HCT116 (cell line): ENCODE measurements around the gene TRIM63. TPM values are rescaled to one million over a fixed set of nuclear protein-coding genes. Genes with fewer than 3 reads are reported as not detected.

Source experiments
- ATAC-seq: fragments of 200-7000 bp; cut with Tn5 transposase; 2 replicates; pipeline ENCODE4 v1.9.1; 2020; ENCODE audit warnings: mild to moderate bottlenecking, moderate library complexity
- BruUV-seq: library from RNA; stranded (reverse); fragments of 400-500 nt; replicated peaks from 2 replicates; lab custom pipeline; 2021; lab: Mats Ljungman, UMichigan
- CTCF ChIA-PET: fragments of 300-600 bp; sonication (Branson Sonifier 250); formaldehyde crosslinking; loops from one replicate; lab custom pipeline; 2021; ENCODE audit warnings: antibody characterized with exemption; lab: Charles Lee
- POLR2A ChIA-PET: fragments of 300-600, 350-600 bp; sonication (Branson Sonifier 250); formaldehyde crosslinking; loops from one replicate; lab custom pipeline; 2021; ENCODE audit warnings: antibody characterized with exemption; lab: Charles Lee
- RAD21 ChIA-PET, 2 experiments: fragments of 300-600 bp; sonication (Branson Sonifier 250); formaldehyde crosslinking; loops; one replicate each; lab custom pipeline; 2023; ENCODE audit warnings: low total read pairs in 2 of 2; ENCODE audit not compliant: uncharacterized antibody in 2 of 2, unreplicated experiment in 2 of 2, low non-redundant PET in 1 of 2; lab: Charles Lee
- DNase-seq: peaks from one replicate; pipeline ENCODE4 v3.0.0-alpha.2; 2010; ENCODE audit warnings: low read depth, low spot score
- H2AFZ ChIP-seq: fragments of 200-600 bp; shearing (Covaris generic), sonication (generic); 2 replicates; pipeline ENCODE4 v1.6.1; 2017; ENCODE audit warnings: low read depth, mixed run types, mixed read lengths, antibody characterized with exemption, low read length; ENCODE audit not compliant: poor library complexity, severe bottlenecking
- H3K27ac ChIP-seq: 2 replicates; pipeline ENCODE4 v1.5.1; 2012; ENCODE audit warnings: low read depth, low read length
- H3K27me3 ChIP-seq: fragments of 200-600 bp; sonication (generic); 2 replicates; pipeline ENCODE4 v1.6.1; 2016; ENCODE audit warnings: mixed run types, low read length, mixed read lengths; ENCODE audit not compliant: insufficient read depth
- H3K36me3 ChIP-seq, 2 experiments: fragments of 200-500 bp in 1 of 2; fragments of 200-600 bp in 1 of 2; sonication (Bioruptor generic) in 1 of 2; sonication (generic) in 1 of 2; 2 replicates each; pipeline versions ENCODE4 v1.5.1 to v1.6.1; 2014 to 2016; ENCODE audit warnings: low read length in 2 of 2, inconsistent platforms in 1 of 2, mixed read lengths in 1 of 2, mixed run types in 1 of 2; ENCODE audit not compliant: insufficient read depth in 2 of 2, control insufficient read depth in 1 of 2
- H3K4me1 ChIP-seq, 2 experiments: fragments of 200-600 bp in 1 of 2; sonication (generic) in 1 of 2; 2 replicates each; pipeline versions ENCODE4 v1.5.1 to v1.6.1; 2012 to 2017; ENCODE audit warnings: low read length in 2 of 2, inconsistent platforms in 1 of 2, mild to moderate bottlenecking in 1 of 2, mixed read lengths in 1 of 2, mixed run types in 1 of 2, moderate library complexity in 1 of 2; ENCODE audit not compliant: insufficient read depth in 2 of 2, control insufficient read depth in 1 of 2
- H3K4me2 ChIP-seq: fragments of 200-600 bp; sonication (generic); 2 replicates; pipeline ENCODE4 v1.6.1; 2017; ENCODE audit warnings: mixed run types, low read length, mixed read lengths
- H3K4me3 ChIP-seq, 2 experiments: fragments of 200-600 bp in 1 of 2; sonication (generic) in 1 of 2; replicated peaks in 1 of 2; 2 replicates each; pipeline ENCODE4 v1.5.1; 2011 to 2016; ENCODE audit warnings: low read length in 2 of 2, control low read depth in 1 of 2, low read depth in 1 of 2, mild to moderate bottlenecking in 1 of 2, mixed read lengths in 1 of 2, mixed run types in 1 of 2
- H3K79me2 ChIP-seq: fragments of 200-600 bp; sonication (generic); 2 replicates; pipeline ENCODE4 v1.6.1; 2017; ENCODE audit warnings: mild to moderate bottlenecking, mixed run types, low read length, moderate library complexity, mixed read lengths; ENCODE audit not compliant: insufficient read depth
- H3K9ac ChIP-seq: fragments of 200-600 bp; sonication (generic); 2 replicates; pipeline ENCODE4 v1.6.1; 2016; ENCODE audit warnings: low read length, mixed read lengths
- H3K9me2 ChIP-seq: fragments of 200-600 bp; sonication (generic), shearing (Covaris generic); 2 replicates; pipeline ENCODE4 v1.6.1; 2017; ENCODE audit warnings: mixed run types, mild to moderate bottlenecking, moderate library complexity; ENCODE audit not compliant: insufficient read depth
- H3K9me3 ChIP-seq, 2 experiments: fragments of 200-500 bp in 1 of 2; fragments of 200-600 bp in 1 of 2; sonication (Bioruptor generic) in 1 of 2; sonication (generic) in 1 of 2; 2 replicates each; pipeline ENCODE4 v1.6.1; 2014 to 2017; ENCODE audit warnings: low read length in 2 of 2, mixed read lengths in 2 of 2, inconsistent platforms in 1 of 2, low read depth in 1 of 2, mild to moderate bottlenecking in 1 of 2, mixed run types in 1 of 2, moderate library complexity in 1 of 2; ENCODE audit not compliant: control insufficient read depth in 1 of 2, insufficient read depth in 1 of 2
- H4K20me1 ChIP-seq: fragments of 200-600 bp; sonication (generic), shearing (Covaris generic); 2 replicates; pipeline ENCODE4 v1.6.1; 2017; ENCODE audit warnings: mixed run types, mild to moderate bottlenecking, moderate library complexity; ENCODE audit not compliant: insufficient read depth
- CBX3 ChIP-seq: IDR thresholded peaks from 2 replicates; pipeline ENCODE4 v1.6.1; 2012; ENCODE audit warnings: low read depth
- CEBPB ChIP-seq: IDR thresholded peaks from 2 replicates; pipeline ENCODE4 v1.6.1; 2012; ENCODE audit warnings: low read depth
- CTCF ChIP-seq, 3 experiments: fragments of 200-600 bp in 1 of 3; sonication (generic) in 1 of 3; IDR thresholded peaks in 2 of 3; conservative IDR thresholded peaks in 1 of 3; 2 replicates each; pipeline ENCODE4 v1.5.1; 2012 to 2017; ENCODE audit warnings: low read depth in 2 of 3, low read length in 2 of 3, antibody characterized with exemption in 1 of 3, borderline replicate concordance in 1 of 3, control low read depth in 1 of 3, mild to moderate bottlenecking in 1 of 3, mixed read lengths in 1 of 3, mixed run types in 1 of 3, moderate library complexity in 1 of 3; ENCODE audit not compliant: insufficient read depth in 1 of 3
- EGR1 ChIP-seq: IDR thresholded peaks from 2 replicates; pipeline ENCODE4 v1.6.1; 2012; ENCODE audit warnings: low read depth
- ELF1 ChIP-seq: IDR thresholded peaks from 2 replicates; pipeline ENCODE4 v1.6.1; 2012; ENCODE audit warnings: low read depth, borderline replicate concordance
- EZH2 ChIP-seq: fragments of 200-600 bp; sonication (generic); IDR thresholded peaks from 2 replicates; pipeline ENCODE4 v1.6.1; 2017; ENCODE audit warnings: antibody characterized with exemption, mixed run types
- EZH2phosphoT487 ChIP-seq: fragments of 200-600 bp; IDR thresholded peaks from 2 replicates; pipeline ENCODE4 v1.6.1; 2018; ENCODE audit warnings: antibody characterized with exemption, borderline replicate concordance
- FOSL1 ChIP-seq: IDR thresholded peaks from 2 replicates; pipeline ENCODE4 v1.6.1; 2012; ENCODE audit warnings: low read depth
- JUND ChIP-seq: IDR thresholded peaks from 2 replicates; pipeline ENCODE4 v1.6.1; 2012
- POLR2AphosphoS5 ChIP-seq: IDR thresholded peaks from 2 replicates; pipeline ENCODE4 v1.6.1; 2011; ENCODE audit warnings: mild to moderate bottlenecking, low read depth, low read length, moderate library complexity
- RAD21 ChIP-seq: IDR thresholded peaks from 2 replicates; pipeline ENCODE4 v1.6.1; 2012; ENCODE audit warnings: low read depth, mild to moderate bottlenecking
- SIN3A ChIP-seq: IDR thresholded peaks from 2 replicates; pipeline ENCODE4 v1.6.1; 2012; ENCODE audit warnings: low read depth
- SRF ChIP-seq: IDR thresholded peaks from 2 replicates; pipeline ENCODE4 v1.6.1; 2012; ENCODE audit warnings: low read depth
- YY1 ChIP-seq: IDR thresholded peaks from 2 replicates; pipeline ENCODE4 v1.6.1; 2011; ENCODE audit warnings: low read length, low read depth, moderate library complexity, mild to moderate bottlenecking; ENCODE audit not compliant: insufficient replicate concordance; ENCODE audit errors: extremely low read depth
- ZBTB33 ChIP-seq: IDR thresholded peaks from 2 replicates; pipeline ENCODE4 v1.6.1; 2011; ENCODE audit warnings: mild to moderate bottlenecking, low read length, moderate library complexity; ENCODE audit not compliant: insufficient replicate concordance; ENCODE audit errors: extremely low read depth
- ZNF274 ChIP-seq: fragments of 200-500 bp; sonication (Bioruptor generic); IDR thresholded peaks from 2 replicates; pipeline ENCODE4 v1.6.1; 2014; ENCODE audit warnings: mild to moderate bottlenecking, low read depth, low read length, inconsistent platforms
- intact Hi-C: fragments of 100-400 bp; cut with micrococcal nuclease; formaldehyde crosslinking; loops from 2 replicates; pipeline ENCODE4 v1.10.0; 2022
- total RNA-seq: library from RNA; stranded (reverse); gene quantifications from one replicate; pipeline ENCODE4 v1.2.1, GENCODE V29; 2021; ENCODE audit not compliant: unreplicated experiment
- TF ChIP-seq, protein P1 (sequence below): IDR thresholded peaks from 2 replicates; pipeline ENCODE4 v1.6.1; 2012

Gene TRIM63
- total RNA-seq, 1 experiment from 2014 or later: not detected

DNA sequence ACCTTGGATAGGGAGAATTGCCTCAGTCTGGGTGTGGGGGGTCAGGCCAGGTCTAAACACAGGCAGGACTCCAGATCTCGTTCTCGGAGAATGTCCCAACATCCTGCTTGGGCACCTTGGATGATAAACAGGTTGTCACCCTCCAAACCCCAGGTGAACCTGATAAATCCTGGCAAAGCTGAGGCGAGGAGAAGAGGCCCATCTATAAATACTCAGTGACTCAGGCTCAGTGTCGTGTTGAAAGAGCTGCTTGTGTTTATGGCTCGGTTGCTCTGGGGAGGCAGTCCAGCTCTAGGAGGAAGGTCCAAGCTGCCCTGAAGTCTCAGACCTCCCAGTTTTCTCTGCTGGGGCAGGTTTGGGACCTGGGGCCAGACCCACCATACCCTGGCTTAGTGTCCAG, 15.8 kb upstream of the TRIM63 start:
- H3K27ac ChIP-seq: no peak overlapping the region
- no peaks in the 10 kb centered on the region for H3K36me3 ChIP-seq
- POLR2A ChIA-PET: interaction anchor here (1.1 kb wide), 1 partner anchor 48 kb away, joined by 3 read pairs; no protein-coding TSS in a partner anchor
- no peaks in the 10 kb centered on the region for H3K9me2 ChIP-seq
- H3K4me3 ChIP-seq: no peak overlapping the region
- no peaks in the 10 kb centered on the region for H3K9me3 ChIP-seq
- TF ChIP-seq, protein P1, sequence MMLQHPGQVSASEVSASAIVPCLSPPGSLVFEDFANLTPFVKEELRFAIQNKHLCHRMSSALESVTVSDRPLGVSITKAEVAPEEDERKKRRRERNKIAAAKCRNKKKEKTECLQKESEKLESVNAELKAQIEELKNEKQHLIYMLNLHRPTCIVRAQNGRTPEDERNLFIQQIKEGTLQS: no peak
- TF ChIP-seq JUND (no peak), ZNF274 (no peak), SIN3A (no peak), EZH2phosphoT487 (no peak), POLR2AphosphoS5 (no peak)
- intact Hi-C loops: no loop called here
- ATAC-seq (peak; percentile 27; the same call in 1 of the 2 replicates), DNase-seq (no peak)
- peaks cover 6 to 47% of the 10 kb centered on the region in 2 experiments; a peak in 3 of 4 replicates for H3K4me1 ChIP-seq
- H3K79me2 ChIP-seq: no peaks in the 10 kb centered on the region
- RAD21 ChIA-PET: no interaction called here
- no TSS peak for BruUV-seq
- no peaks in the 10 kb centered on the region for H3K27me3 ChIP-seq
- H2AFZ ChIP-seq: peak overlapping the region; percentile 17
- H3K9ac ChIP-seq: no peak overlapping the region
- H4K20me1 ChIP-seq: no peaks in the 10 kb centered on the region
- CTCF ChIA-PET: no interaction called here
- H3K4me2 ChIP-seq: peak overlapping the region; percentile 18

- no peaks in the 10 kb centered on the region for H3K79me2 ChIP-seq
- no peak overlapping the region for H3K4me2 ChIP-seq
- no peak for TF ChIP-seq CBX3
- TF ChIP-seq ZNF274: no peak
- no peak for TF ChIP-seq CEBPB
- TF ChIP-seq JUND: no peak
- TF ChIP-seq, protein P1: no peak
- no peak for TF ChIP-seq EGR1
- no peak for TF ChIP-seq FOSL1
- no peak for TF ChIP-seq CTCF (IDR thresholded peaks at IDR 0.05 in 2 of 3, conservative IDR thresholded peaks at IDR 0.05 in 1 of 3; ENCODE audit: borderline replicate concordance in 1 of 3, insufficient read depth in 1 of 3, low read depth in 2 of 3, low read length in 2 of 3)
- no peak for TF ChIP-seq ZBTB33
- TF ChIP-seq ELF1: no peak
- TF ChIP-seq EZH2: no peak
- TF ChIP-seq YY1: no peak
- no peak for TF ChIP-seq SRF
- TF ChIP-seq POLR2AphosphoS5: no peak
- TF ChIP-seq RAD21: no peak
- TF ChIP-seq SIN3A: no peak
- H4K20me1 ChIP-seq: no peaks in the 10 kb centered on the region
- intact Hi-C loops: no loop called here
- H3K9me2 ChIP-seq: no peaks in the 10 kb centered on the region
- peaks cover 6 to 49% of the 10 kb centered on the region in 2 experiments; a peak in 3 of 4 replicates for H3K4me1 ChIP-seq
- no peaks in the 10 kb centered on the region for H3K27me3 ChIP-seq
- ChIA-PET RAD21 (no interaction called here), POLR2A (no interaction called here), CTCF (no interaction called here)
- DNase-seq (no peak), ATAC-seq (no peak)
- H3K4me3 ChIP-seq: no peak overlapping the region
- no peaks in the 10 kb centered on the region for H3K36me3 ChIP-seq
- no TSS peak for BruUV-seq
- no peak overlapping the region for H3K27ac ChIP-seq
- no peak overlapping the region for H2AFZ ChIP-seq
- no peaks in the 10 kb centered on the region for H3K9me3 ChIP-seq
- no peak overlapping the region for H3K9ac ChIP-seq
These were observed 14.6 kb upstream of the TRIM63 start for GRCh38 chr1:26082020-26082350.
